HG03139 (cell line): Measurements from ENCODE around the gene PIGM.
"Not testable (repeated sequence)": the region's sequence is repeated elsewhere in the genome, so short reads cannot be mapped to it uniquely, and the experiment has no call there.

Experiments used
- ATAC-seq: cut with Tn5 transposase; IDR thresholded peaks from one replicate; pipeline ENCODE4 v1.9.1; 2021; ENCODE audit not compliant: unreplicated experiment

Gene PIGM

DNA sequence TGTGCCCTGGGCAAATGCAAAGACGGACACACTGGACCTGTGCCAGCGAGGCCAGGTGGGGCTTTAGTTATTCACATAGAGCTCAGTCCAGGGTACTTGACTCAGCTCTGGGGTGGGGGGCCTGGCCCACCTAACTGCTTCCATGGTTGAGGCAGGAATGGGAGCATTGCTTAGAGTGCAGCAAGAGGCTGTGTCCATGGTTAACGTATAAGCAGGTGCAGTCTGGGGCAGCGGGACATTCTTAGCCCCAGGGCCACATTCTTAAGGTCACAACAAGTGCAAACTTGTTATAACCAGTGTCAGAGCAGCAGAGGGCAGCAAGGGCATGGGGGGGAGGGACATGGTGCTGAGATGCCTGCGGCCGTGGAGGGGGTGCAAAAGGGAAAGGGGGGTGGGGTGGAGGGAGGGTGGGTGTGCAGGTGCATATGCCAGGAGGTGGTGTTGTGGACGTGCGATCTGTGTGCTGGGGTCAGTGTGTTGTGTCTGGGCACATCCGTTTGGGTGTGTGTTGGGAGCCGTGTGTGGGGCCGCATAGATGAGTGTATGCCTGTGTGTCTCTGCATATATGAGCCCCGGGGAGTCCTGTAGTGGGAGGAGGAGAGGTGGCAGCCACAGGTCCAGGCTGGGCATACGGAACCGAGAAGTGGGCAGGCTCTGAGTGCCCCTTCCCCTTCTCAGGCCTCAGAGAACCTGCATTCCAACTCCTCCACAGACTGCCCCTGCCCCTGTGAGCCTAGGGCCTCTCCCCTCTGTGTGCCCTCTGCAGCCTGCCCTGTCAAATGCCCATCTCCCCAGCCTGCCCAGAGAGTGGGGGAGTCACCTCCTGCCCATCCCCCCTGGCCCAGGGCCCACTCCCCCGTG is 29.8 kb upstream of the PIGM start:
- ATAC-seq = no peak

DNA sequence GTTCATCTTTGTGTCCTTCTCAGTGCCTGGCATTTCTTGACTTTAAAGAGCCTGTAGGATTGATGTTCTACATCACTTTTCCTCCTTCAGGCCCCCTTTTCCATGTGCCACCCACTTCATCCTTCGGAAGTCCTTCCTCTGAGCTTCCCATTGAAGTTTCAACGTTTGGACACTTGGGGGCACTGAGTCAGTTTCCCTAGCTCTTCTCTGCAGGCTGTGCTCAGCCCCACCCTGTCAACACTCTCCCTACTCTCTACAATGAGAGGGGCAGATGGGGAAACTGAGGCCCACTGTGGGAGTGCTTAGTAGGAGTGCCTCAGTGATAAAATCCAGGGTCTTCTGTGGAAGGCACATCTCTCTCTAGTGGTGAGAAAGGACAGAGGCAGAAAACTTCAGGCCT is 26.3 kb upstream of the PIGM start:
- no peak for ATAC-seq

GRCh38 chr1:160056648-160057169 is 24.9 kb upstream of the PIGM start:
- ATAC-seq = no peak

DNA sequence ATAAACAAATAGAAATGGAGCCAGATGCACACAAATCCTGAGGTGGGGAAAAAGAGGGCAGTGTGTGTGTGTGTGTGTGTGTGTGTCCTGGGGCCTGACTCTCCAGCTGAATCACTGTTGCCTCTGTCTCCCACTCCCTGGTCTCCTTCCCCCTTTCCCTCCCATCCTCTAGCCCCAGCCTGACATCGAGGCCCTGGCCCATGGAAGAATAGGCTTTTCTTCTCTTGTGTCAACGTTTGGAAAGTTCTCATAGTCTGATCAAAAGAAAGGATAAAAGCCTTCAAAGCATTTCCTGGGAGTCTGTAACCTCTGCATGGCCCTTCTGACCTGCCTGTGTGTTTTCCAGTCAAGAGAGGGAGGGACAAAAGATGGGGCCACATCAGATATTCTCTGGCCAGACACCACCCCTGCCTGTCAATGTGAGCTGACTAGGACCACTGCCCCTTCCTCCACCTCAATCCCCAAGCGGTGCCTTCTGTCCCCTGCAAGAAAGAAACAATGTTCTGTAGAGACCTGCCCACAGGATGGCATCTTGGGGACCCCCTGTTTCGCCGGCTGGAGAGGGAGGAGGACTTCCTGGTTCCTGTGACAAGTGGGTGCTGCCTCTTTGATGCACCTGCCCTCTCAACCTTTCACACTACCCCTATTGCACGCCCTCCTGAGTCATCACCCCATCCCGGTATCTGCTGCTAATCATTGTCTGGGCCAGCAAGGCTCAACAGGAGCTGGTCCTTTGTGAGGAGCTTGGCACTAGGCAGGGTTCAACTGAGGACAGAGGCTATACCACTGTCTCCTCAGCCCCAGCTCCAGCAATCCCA is 22.0 kb upstream of the PIGM start:
- ATAC-seq = no peak

- ATAC-seq = no peak
Measured at GRCh38 chr1:160052936-160053335, 21.1 kb upstream of the PIGM start.

- ATAC-seq = no peak
Measured at GRCh38 chr1:160050619-160051018, 18.8 kb upstream of the PIGM start.

GRCh38 chr1:160050182-160050581 is 18.4 kb upstream of the PIGM start:
- ATAC-seq = not testable (repeated sequence)

GRCh38 chr1:160049101-160049500 is 17.3 kb upstream of the PIGM start:
- no peak for ATAC-seq

- no peak for ATAC-seq
Measured at GRCh38 chr1:160048335-160048734, 16.5 kb upstream of the PIGM start.

- ATAC-seq = no peak
Measured at GRCh38 chr1:160047111-160047991, 15.6 kb upstream of the PIGM start.

DNA sequence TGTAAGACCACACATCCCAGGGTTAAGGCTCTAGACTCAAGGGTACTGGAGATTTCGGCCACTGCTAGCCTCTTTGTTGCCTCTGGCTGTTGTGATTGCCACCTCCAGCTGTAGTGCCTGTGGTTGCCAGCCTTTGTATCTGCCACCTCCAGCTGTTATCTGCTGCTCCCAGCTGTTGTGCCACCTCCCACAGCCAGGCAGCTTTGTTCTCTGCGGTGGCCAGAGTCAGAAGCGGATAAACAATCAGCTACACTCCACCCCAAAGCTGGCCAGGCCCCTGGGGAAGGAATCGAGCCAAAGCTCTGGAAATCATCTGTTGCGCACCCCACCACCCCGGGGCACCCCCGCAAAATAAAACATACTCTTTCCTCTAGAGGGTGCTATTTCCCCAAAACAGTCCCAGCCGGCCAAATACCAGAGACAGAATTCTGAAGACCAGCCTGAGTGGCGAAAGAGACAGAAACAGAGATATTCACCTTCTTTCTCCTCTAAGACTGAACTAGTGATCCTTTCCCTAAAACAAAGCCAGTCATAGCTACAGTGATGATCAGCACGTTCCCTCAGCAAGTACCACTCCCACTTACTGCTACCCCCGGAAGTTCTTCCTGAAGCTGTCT is 14.8 kb upstream of the PIGM start:
- ATAC-seq = no peak

GRCh38 chr1:160045653-160046052 is 13.9 kb upstream of the PIGM start:
- ATAC-seq = no peak

GRCh38 chr1:160043543-160043942 is 11.8 kb upstream of the PIGM start:
- ATAC-seq = no peak

DNA sequence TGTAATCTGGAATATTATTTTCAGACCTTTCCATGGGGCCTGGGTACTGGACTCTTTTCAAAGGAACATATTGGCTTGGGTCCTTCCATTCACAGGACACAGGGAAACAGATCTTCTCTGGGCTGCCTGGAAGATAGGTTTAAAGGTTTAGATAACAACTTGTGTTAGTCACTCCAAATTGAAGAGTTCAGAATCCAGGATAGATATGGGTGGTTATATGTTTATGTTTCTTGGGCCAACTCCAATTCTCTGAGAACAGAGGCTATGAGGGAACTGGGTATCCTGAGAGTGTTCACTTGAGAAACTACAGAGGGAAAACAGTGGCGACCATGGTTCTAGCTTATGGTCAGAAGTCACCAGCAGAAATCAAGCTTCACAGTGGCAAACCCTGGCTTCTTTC is 8.7 kb upstream of the PIGM start:
- no peak for ATAC-seq

GRCh38 chr1:160032165-160032820 is 503 bp upstream of the PIGM start:
- no peak for ATAC-seq

DNA sequence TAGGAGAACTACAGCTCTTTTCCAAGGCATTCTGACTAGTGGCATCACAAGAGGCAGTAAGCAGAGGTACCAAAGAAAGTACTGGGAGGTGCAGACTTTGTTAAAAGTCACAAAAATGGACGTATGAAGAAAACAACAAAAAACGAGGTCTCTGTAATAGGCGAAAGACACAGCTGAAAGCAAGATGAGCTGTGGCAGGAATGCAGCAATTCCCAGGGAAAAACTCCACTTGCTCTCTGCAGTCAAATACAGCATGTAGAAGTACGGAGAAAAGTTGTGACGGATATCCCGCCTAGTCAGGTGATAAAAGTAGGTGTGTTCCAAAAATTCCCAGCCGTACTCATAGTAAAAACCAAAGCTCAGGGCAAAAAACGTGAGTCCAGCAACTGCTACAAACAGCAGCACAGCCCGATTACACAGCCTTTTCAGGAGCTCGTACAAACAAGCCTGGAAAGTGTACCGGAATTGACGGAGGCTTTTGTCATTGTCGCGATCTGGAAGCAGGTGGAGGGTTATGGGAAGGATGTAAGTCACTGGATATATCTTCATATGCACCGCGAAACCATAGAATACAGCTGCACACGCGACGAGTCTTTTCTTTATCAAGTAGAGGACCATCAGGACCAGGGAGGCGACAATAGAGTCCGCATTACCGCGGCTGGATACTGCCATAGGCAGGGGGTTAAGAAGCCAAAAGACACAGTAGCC is 979 bp downstream of the PIGM start:
- peak; percentile 14 for ATAC-seq

- ATAC-seq = no peak
Measured at GRCh38 chr1:160028426-160028825, 3.4 kb downstream of the PIGM start.

- no peak for ATAC-seq
Measured at GRCh38 chr1:160025314-160025713, 6.5 kb downstream of the PIGM start.

DNA sequence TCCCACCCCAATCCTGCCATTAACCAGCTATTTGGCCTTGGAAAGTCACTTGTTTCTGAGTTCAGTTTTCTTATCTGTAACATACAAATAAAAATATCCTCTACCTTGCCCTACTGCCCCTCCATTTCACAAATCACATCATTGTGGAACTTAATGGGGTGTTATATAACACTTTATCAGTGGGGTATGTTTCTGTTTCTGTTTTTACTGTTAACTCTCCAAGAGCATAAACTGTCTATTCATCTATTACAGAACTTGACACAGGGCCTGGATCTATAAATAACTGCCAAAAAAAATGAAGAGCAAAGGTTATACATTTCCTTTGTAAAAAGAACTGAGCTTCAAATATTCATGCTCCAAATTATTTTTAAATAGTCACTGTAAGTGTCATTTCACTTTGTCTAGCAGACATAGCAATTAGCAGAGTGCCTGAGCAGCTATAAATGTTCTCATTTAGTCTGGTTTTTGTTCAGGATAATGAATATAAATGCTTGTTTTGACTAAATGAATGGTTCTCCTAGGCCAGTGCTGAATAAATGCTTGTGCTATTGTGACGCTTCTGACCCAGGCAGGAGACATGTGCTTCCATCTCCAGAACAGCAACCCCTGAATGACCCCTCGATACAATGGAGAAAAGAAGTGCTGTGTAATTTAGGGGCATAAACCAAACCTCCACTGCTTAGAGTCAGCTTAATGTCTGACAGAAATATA is 7.4 kb downstream of the PIGM start:
- no peak for ATAC-seq
